ENCODE data around the gene ACTR3.
"Not testable (repeated sequence)": the region's sequence is repeated elsewhere in the genome, so short reads cannot be mapped to it uniquely, and the experiment has no call there.

The ACTR3 gene

GRCh38 chr2:113906647-113907046 lies 16.8 kb downstream of the ACTR3 start:
- no peak for DNase-seq

GRCh38 chr2:113907297-113907696 lies 17.4 kb downstream of the ACTR3 start:
- DNase-seq: no peak

- DNase-seq: no peak
Measured at GRCh38 chr2:113910110-113910717, 20.3 kb downstream of the ACTR3 start.

GRCh38 chr2:113910967-113911678 lies 21.2 kb downstream of the ACTR3 start:
- peak; percentile 12 for DNase-seq

- DNase-seq: no peak
Measured at GRCh38 chr2:113915082-113915819, 25.4 kb downstream of the ACTR3 start.

GRCh38 chr2:113918229-113918628 lies 28.3 kb downstream of the ACTR3 start:
- no peak for DNase-seq

GRCh38 chr2:113920996-113921395 lies 31.1 kb downstream of the ACTR3 start:
- no peak for DNase-seq

GRCh38 chr2:113922335-113922734 lies 32.4 kb downstream of the ACTR3 start:
- DNase-seq: peak; percentile 24

GRCh38 chr2:113922784-113923183 lies 32.9 kb downstream of the ACTR3 start:
- no peak for DNase-seq

- no peak for DNase-seq
Measured at GRCh38 chr2:113925884-113926283, 36.0 kb downstream of the ACTR3 start.

- DNase-seq: no peak
Measured at GRCh38 chr2:113926314-113926713, 36.4 kb downstream of the ACTR3 start.

GRCh38 chr2:113930448-113930847 lies 40.6 kb downstream of the ACTR3 start:
- no peak for DNase-seq

- DNase-seq: no peak
Measured at GRCh38 chr2:113937501-113937900, 47.6 kb downstream of the ACTR3 start.

GRCh38 chr2:113940891-113941290 lies 51.0 kb downstream of the ACTR3 start:
- no peak for DNase-seq

GRCh38 chr2:113945784-113946183 lies 55.9 kb downstream of the ACTR3 start:
- DNase-seq: not testable (repeated sequence)

- DNase-seq: peak; percentile 46
Measured at GRCh38 chr2:113950906-113951305, 61.0 kb downstream of the ACTR3 start.

GRCh38 chr2:113961000-113961399 lies 71.1 kb downstream of the ACTR3 start:
- no peak for DNase-seq

- DNase-seq: no peak
Measured at GRCh38 chr2:113962692-113963480, 73.0 kb downstream of the ACTR3 start.

GRCh38 chr2:113963965-113964364 lies 74.1 kb downstream of the ACTR3 start:
- DNase-seq: no peak

GRCh38 chr2:113964436-113964835 lies 74.5 kb downstream of the ACTR3 start:
- no peak for DNase-seq

GRCh38 chr2:113965228-113965627 lies 75.3 kb downstream of the ACTR3 start:
- DNase-seq: no peak

GRCh38 chr2:113965644-113966043 lies 75.8 kb downstream of the ACTR3 start:
- peak; percentile 11 for DNase-seq

- no peak for DNase-seq
Measured at GRCh38 chr2:113966171-113966570, 76.3 kb downstream of the ACTR3 start.
